Eye (tissue), 1 donor: ENCODE measurements around the gene NDUFV2.
A peak's percentile ranks its signal among the peaks of the same experiment; 100 is the strongest.
"Not testable (repeated sequence)": the region's sequence is repeated elsewhere in the genome, so short reads cannot be mapped to it uniquely, and the experiment has no call there.

Experiments
- DNase-seq: peaks from one replicate; pipeline ENCODE4 v3.0.0-alpha.2; 2015

NDUFV2 gene

DNA sequence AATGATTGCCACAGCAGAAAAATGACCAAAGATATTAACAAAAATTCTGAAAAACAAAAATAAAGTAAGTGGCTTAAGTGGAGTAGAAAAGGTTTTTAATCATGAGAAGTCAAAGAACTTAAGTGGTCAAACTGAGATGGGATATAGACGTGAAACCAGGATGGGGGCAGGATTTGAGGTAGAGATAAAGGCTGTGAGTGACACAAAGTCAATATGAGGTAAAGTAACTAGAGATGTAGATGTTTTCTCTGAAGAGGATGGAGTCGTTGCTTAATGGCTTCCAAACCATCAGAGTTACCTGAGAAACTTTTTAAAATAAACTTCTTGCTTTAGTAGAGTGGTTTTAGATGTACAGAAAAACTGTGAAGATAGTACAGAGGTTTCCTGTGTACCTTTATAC lies 55.3 kb downstream of the NDUFV2 start:
- DNase-seq: no peak

DNA sequence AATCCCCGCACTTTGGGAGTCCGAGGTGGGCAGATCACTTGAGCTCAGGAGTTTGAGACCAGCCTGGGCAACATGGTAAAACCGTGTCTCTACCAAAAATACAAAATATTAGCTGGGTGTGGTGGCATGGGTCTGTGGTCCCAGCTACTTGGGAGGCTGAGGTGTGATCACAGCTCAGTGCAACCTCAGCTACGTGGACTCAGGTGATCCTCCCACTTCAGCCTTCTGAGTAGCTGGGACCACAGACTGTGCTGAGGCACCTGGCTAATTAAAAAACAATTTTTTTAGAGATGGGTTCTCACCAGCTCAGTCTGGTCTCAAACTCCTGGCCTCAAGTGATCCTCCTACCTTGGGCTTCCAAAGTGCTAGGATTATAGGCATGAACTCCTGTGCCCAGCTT lies 57.5 kb downstream of the NDUFV2 start:
- DNase-seq: no peak

DNA sequence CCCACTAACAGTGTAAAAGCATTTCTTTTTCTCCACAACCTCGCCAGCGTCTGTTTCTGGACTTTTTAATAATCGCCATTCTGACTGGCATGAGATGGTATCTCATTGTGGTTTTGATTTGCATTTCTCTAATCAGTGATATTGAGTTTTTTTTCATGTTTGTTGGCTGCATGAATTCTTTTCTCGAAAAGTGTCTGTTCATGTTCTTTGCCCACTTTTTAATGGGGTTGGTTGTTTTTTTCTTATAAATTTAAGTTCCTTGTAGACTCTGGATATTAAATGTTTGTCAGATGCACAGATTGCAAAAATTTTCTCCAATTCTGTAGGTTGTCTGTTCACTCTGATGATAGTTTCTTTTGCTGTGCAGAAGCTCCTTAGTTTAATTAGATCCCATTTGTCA lies 60.2 kb downstream of the NDUFV2 start:
- DNase-seq: not testable (repeated sequence)

DNA sequence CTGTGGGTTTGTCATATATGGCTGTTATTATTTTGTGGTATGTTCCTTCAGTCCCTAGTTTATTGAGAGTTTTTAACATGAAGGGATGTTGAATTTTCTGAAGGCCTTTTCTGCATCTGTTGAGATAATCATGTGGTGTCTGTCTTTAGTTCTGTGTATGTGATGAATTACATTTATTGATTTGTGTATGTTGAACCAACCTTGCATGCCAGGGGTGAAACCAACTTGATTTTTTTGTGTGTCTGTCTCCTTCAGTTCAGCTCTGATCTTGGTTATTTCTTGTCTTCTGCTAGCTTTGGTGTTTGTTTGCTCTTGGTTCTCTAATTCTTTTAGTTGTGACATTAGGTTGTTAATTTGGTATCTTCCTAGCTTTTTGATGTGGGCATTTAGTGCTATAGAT lies 61.6 kb downstream of the NDUFV2 start:
- not testable (repeated sequence) for DNase-seq

DNA sequence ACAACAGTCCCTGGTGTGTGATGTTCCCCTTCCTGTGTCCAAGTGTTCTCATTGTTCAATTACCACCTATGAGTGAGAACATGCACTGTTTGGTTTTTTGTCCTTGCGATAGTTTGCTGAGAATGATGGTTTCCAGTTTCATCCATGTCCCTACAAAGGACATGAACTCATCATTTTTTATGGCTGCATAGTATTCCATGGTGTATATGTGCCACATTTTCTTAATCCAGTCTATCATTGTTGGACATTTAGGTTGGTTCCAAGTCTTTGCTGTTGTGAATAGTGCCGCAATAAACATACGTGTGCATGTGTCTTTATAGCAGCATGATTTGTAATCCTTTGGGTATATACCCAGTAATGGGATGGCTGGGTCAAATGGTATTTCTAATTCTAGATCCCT lies 63.4 kb downstream of the NDUFV2 start:
- not testable (repeated sequence) for DNase-seq

DNA sequence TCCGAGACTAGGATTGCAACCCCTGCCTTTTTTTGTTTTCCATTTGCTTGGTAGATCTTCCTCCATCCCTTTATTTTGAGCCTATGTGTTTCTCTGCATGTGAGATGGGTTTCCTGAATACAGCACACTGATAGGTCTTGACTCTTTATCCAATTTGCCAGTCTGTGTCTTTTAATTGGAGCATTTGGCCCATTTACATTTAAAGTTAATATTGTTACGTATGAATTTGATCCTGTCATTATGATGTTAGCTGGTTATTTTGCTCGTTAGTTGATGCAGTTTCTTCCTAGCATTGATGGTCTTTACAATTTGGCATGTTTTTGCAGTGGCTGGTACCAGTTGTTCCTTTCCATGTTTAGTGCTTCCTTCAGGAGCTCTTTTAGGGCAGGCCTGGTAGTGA lies 67.0 kb downstream of the NDUFV2 start:
- DNase-seq: not testable (repeated sequence)

DNA sequence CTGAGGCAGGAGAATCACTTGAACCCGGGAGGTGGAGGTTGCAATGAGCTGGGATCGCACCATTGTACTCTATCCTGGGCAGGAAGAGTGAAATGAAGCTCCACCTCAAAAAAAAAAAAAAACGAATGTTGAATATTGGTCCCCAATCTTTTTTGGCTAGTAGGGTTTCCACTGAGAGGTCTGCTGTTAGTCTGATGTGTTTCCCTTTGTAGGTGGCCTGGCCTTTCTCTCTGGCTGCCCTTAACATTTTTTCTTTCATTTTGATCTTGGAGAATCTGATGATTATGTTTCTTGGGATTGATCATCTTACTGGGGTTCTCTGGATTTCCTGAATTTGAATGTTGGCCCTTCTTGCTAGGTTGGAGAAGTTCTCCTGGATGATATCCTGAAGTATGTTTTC lies 69.4 kb downstream of the NDUFV2 start:
- not testable (repeated sequence) for DNase-seq

DNA sequence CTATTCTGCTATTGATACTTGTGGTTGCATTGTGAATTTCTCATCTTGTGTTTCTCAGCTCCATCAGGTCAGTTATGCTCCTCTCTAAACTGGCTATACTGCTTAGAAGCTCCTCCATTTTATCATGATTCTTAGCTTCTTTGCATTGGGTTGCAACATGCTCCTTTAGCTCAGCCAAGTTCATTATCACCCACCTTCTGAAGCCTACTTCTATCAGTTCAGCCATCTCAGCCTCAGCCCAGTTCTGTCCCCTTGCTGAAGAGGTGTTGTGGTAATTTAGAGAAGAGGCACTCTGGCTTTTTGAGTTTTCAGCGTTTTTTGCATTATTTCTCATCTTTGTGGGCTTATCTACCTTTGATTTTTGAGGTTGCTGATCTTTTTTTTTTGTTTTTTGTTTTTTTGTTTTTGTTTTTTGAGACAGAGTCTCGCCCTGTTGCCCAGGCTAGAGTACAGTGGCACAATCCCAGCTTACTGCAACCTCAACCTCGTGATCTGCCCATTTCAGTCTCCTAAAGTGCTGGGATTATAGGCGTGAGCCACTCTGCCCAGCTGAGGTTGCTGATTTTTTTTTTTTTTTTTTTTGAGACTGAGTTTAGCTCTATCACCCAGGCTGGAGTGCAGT lies 70.1 kb downstream of the NDUFV2 start:
- no peak for DNase-seq

DNA sequence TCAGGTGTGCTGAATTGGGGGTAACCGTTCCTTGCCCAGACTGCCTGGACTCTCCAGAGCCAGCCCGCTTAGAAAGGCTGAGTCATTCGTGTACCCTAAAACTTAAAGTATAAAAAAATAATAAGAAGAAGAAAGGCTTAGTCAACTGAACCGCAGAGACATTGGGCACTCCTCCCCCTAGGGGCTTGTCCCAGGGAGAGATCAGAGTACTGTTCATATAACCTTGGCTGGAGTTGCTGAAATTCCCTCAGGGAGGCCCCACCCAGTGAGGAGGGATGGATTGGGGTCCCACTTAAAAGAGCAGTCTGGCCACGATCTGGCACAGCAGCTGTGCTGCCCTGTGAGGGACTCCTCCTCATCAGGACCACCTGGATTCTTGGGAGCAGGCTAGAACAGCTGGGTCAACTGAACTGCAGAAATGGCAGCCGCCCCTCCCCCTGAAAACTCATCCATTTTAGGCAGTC lies 71.3 kb downstream of the NDUFV2 start:
- peak; percentile 10 for DNase-seq

DNA sequence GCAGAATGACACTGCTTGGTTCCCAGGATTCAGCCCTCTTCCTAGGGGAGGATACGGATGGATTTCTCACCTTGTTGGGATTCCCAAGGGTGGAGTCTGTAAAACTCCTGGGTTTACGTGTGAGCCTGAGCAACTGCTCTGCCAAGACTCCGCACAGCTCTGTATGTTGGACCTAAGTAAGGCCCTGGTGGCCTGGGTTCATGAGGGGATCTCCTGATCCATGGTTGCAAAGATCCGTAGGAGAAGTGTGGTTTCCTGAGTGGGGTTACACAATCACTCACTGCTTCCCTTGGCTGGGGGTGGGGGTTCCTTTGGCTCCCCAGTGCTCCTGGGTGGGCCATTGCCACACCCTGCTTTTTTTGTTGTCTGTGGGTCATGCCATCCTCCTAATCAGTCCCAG lies 71.8 kb downstream of the NDUFV2 start:
- no peak for DNase-seq

DNA sequence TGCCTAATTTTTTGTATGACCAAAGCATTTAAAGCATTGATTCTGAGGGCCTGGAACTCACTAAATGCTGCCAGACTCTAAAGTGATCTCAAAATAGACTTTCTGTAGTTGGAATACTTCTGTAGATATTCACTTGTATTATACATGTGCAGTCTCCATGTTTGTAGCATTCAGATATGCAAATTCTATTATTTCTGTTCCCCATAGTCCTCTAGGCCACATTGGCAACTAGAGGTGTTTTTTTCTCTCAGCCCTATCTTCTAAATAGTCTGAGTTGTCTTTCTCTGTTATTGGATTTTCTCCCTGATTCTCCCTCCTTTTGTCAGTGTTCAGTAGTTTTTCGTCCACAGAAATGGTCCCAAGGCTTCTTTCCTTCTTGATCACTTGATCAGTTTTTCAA lies 72.6 kb downstream of the NDUFV2 start:
- DNase-seq: no peak

DNA sequence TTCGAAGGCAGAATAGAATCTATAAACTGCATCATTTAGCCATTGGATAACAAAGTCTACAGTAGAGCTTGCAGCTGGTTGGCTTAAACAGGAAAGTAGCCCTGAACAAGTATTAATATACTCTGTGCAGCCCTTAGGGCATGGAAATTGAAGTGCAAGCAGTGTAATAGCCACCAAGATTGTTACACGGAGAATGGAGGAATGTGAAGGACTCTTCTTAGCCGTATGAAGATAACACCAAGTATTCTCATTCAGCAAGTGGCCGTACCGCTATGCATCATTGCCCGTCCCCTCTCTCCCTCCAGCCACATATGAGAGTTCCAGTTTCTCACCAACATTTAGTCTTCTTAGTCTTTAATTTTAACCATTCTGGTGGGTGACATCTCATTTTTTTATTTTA lies 74.5 kb downstream of the NDUFV2 start:
- DNase-seq: no peak

DNA sequence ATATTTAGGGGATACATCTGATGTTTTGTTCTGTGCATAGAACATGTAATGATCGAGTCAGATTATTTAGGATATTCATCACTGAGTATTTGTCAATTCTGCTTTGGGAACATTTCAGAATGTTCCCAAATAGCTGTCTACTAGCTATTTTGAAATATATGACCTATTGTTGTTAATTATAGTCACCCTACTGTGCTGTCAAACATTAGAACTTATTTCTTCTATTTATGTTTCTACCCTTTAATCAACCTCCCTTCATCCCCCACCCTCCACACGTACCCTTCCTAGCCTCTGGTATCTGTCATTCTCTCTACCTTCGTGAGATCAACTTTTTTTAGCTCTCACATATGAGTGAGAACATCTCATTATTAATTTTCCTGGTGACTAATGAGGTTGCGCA lies 75.0 kb downstream of the NDUFV2 start:
- no peak for DNase-seq

DNA sequence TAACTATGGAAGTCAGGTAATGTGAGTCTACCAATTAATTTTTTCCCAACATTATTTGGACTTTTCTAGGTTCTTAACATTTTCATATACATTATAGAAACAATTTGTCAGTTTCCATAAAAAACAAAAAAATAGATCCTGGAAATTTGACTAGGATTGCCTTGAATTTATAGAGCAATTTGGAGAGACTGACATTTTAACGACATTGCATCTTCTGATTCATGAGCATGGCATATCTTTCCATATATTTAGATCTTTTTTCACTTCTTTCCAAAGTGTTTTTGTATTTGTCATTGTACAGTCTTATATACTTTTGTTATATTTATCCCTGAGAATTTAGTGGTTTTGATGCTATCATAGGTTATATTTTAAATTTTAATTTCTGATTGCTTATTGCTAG lies 76.1 kb downstream of the NDUFV2 start:
- no peak for DNase-seq

DNA sequence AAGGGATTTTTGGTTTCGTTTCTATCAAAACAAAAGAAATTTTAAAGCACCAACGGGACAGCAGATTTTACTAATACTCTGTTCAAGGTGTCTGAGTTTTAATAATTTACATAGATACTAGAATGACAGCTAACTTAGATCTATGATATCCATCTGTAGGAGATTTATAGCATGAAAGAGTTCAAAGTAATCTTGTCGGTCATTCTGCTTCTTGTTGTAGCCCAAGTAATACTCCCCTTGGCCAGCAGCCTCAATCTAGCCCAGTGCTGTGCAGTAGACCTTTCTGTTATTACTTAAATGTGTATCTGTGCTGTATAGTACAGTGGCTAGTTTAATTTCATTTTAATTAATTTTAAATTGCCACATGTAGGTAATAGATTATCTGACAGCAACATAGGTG lies 78.8 kb downstream of the NDUFV2 start:
- no peak for DNase-seq

DNA sequence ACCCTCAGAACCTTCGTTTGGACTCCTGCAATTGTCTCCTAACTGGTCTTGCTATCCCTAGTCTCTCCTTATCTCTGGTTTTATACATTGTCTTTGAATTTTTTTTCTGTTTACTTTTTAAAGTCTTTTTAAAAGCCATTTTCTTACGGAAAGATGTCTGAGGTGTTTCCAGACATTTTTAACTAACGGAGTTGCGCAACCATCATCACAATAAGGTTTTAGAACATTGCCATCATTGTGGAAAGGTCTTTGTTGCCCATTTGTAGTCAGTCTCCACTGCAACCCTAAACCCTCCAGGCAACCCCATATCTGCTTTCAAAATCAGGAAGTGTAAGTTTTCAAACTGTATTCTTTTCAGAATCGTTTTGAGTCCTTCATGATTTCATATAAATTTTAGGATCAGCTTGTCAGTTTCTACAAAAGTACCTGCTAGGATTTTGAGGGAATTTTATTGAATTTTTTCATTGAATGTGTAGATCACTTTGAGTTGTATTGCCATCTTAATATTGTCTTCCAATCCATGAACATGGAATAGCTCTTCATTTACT lies 80.4 kb downstream of the NDUFV2 start:
- no peak for DNase-seq
